ENCODE measurements around the gene NFASC.
A peak's percentile ranks its signal among the peaks of the same experiment; 100 is the strongest.

The NFASC gene

GRCh38 chr1:205044741-205045140, 174.1 kb downstream of the NFASC start:
- DNase-seq: no peak

DNA sequence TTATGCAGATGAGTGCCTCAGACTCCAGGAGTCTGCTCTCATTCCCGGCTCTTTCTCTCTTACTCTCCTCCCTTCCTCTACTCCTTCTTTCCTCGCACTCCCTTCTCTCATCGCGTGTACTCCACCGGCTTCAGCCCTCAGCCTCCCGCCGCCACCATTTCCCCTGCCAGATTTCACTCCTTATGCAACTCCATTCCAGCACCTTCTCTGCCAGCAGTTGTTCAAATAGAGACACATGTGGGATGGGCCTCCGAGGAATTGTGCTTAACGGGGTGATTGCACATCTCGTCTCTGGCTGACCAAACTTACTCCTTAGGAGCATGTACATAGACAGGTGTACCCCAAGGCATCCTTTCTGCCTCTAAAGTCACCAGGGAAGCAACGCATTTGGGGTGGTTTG, 174.5 kb downstream of the NFASC start:
- no peak for DNase-seq

- no peak for DNase-seq
These were observed 176.2 kb downstream of the NFASC start for GRCh38 chr1:205046870-205047269.

DNA sequence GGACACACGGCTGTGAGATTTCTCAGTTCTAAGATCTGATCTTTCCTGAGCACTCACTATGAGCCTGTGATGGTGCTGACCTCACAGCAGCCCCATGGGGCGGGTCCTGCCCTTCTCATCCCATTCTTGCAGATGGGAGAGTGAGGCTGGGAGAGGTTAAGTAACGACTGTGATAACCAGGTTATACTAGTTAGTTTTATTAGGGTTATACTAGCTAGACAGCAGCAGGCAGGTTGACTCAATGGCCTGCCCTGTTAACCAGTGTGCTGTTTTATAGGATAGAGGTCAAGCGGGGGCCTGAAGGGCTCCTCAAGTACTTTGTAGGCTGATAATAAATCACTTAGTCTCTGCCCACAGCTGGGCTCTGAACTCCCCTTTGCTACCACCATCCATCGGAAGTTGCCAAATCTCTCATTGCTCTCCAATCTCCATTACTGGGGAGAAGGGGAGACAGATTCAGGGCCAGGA, 177.1 kb downstream of the NFASC start:
- no peak for DNase-seq

GRCh38 chr1:205048382-205048781, 177.7 kb downstream of the NFASC start:
- no peak for DNase-seq

DNA sequence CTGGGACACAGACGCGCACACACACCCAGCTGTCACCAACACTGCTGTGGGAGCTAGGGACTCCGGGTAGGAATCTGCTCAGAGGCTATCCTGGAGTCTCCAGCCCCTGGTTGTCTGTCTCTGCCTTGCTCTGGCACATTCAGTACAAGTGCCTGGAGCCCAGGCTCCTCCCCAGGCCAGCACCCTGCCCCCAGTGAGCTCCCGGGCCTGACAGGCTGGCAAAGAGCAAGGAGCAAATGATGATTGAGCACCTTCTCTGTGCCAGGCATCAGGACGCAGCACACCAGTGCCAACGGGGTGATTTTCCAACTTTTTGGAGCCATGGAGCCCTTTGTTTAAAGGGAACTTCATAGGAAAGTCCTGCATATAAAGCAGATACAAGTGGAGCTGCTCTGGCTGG, 178.8 kb downstream of the NFASC start:
- DNase-seq: no peak

- DNase-seq: no peak
These were observed 182.0 kb downstream of the NFASC start for GRCh38 chr1:205052690-205053089.

DNA sequence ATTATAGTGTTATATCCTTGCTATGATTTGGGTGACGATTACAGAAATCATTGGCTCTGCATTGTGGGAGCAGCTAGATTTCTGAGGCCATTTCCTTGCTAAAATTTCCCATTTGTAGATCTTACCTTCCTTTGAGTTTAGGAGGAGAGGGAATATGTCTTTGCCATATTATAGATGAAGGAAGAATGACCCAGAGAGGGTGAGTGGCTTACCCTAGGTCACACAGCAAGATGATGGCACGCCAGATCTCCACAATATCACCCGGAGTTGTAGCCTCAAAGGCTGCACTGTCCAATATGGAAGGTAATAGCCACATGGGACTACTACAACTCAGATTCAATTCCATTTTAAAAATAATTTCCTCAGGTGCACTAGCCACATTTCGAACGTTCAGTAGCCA, 182.6 kb downstream of the NFASC start:
- DNase-seq: no peak

GRCh38 chr1:205054013-205054412, 183.4 kb downstream of the NFASC start:
- DNase-seq: no peak

- DNase-seq: no peak
These were observed 185.5 kb downstream of the NFASC start for GRCh38 chr1:205056188-205056611.

DNA sequence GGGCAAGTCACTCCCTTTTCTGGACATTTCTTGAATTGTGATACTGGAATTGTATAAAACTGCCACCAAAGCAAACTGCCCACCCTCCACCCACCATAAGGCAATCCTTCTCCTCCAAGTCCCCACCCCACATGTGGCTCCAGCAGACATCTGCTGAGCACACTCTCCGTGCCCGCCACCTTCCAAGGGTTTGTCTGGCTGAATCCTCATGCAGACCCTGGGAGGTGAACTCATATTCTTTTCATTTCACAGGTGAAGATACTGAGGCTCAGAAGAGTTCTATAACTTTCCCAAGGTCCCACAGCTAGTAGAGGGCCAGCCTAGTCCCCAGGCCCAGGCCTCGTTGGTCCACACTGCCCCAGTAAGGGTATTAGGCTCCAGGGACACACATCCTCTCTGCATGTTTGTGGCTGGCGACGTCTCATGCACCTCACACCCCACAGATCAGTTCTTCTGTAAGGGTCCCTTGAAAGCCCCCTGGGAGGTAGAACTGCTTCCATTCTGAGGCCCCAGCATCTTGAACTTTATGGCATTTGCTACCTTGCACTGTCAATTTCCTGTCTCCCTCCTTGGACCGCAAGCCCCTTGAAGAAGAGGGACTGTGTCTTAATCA, 186.4 kb downstream of the NFASC start:
- DNase-seq: no peak

DNA sequence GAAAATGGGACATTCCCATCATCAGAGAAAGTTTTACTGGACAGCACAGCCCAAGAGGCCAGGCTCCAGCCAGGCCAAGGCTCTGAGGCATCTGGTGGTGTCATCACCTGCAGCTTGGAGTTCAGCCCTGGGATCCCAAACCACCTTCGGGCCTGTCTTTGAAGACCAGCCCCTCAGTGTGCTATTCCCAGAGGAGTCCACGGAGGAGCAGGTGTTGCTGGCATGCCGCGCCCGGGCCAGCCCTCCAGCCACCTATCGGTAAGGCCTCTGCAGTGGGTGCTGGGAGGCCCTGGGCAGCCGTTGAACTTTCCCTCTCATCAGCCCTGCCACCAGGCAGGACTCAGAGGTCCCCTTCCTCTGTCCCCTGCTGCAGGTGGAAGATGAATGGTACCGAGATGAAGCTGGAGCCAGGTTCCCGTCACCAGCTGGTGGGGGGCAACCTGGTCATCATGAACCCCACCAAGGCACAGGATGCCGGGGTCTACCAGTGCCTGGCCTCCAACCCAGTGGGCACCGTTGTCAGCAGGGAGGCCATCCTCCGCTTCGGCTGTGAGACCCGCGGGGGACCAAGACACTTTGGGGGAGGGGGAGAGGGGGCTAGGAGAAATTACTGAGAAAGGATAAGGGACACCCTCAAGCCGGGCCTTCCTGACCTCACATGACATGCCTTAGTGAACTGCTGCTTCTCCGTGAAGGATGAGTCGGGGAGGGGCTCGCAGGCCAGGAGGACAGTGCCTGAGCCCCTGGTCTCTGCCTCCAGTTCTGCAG, 187.3 kb downstream of the NFASC start:
- DNase-seq: no peak

- no peak for DNase-seq
These were observed 188.2 kb downstream of the NFASC start for GRCh38 chr1:205058853-205059252.

- no peak for DNase-seq
These were observed 189.0 kb downstream of the NFASC start for GRCh38 chr1:205059660-205060059.

DNA sequence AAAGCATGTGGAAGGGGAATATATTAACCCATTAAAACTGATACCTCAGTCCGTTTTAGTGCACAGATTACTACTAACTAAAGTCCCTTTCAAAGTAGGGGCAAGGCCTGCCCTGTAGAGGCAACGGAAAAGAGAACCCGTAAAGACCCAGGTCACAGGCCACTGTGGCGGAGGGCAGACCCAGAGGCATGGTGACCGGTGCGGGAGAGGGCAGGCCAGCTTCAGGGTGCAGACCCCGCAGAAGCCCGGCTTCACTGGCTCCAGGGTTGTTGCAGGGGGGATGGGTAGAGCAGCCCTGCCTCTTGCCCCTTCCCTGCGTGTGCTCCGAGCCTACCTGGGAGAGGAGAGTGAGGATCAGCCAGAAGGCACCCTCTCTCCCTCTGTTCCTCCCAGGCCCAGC, 190.1 kb downstream of the NFASC start:
- DNase-seq: no peak

GRCh38 chr1:205061227-205061626, 190.6 kb downstream of the NFASC start:
- no peak for DNase-seq

DNA sequence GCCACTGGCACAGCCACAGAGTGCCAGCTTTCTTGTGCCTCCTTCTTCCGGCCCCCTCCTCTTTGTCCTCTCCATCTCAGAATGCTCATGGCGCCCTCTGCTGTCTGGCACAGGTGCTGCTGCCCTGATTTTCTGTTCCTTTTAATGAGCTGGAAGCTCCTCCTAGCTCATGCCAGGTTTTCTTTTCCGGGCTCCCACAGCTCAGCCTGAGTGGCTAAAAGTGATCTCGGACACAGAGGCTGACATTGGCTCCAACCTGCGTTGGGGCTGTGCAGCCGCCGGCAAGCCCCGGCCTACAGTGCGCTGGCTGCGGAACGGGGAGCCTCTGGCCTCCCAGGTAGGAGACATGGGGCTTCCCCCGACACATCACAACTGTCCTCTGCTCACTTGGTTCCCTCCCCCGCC, 191.0 kb downstream of the NFASC start:
- DNase-seq: peak; percentile 71

DNA sequence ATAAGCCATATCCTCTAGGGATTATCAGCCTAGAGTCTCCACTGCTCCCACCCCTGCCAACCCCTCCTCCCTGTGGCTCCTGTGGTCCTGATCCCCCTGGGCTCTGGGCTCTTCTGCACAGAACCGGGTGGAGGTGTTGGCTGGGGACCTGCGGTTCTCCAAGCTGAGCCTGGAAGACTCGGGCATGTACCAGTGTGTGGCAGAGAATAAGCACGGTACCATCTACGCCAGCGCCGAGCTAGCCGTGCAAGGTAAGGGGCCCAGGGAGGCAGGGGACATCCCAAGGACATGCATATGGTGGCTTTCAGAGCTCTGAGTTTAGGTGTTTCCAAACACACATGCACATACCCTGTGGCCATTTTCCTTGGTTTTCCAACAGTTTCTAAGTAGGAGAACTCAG, 191.7 kb downstream of the NFASC start:
- no peak for DNase-seq

GRCh38 chr1:205062895-205063294, 192.2 kb downstream of the NFASC start:
- DNase-seq: no peak

- no peak for DNase-seq
These were observed 193.6 kb downstream of the NFASC start for GRCh38 chr1:205064301-205064700.

GRCh38 chr1:205064741-205065316, 194.2 kb downstream of the NFASC start:
- no peak for DNase-seq

DNA sequence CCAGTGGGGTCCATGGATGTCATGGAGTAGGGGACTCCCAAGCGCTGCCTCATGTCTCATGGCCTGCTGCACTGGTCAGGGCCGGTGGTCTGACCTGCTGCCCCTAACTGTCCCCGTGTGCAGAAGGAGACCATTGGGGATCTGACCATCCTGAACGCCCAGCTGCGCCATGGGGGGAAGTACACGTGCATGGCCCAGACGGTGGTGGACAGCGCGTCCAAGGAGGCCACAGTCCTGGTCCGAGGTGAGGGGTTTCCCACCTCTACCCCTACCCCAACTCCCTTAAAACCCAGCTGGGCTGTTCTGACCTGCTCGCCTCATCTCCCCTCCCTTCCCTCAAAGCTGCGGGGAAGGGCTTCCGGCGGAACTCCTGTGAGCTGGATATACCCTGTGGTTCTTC, 195.0 kb downstream of the NFASC start:
- DNase-seq: no peak

GRCh38 chr1:205066141-205066818, 195.6 kb downstream of the NFASC start:
- peak; percentile 61 for DNase-seq

GRCh38 chr1:205067031-205067430, 196.4 kb downstream of the NFASC start:
- no peak for DNase-seq

All from hematopoietic multipotent progenitor cell treated with erythropoietin and hydrocortisone succinate and interleukin-3 and kit ligand, for 8 days (in vitro differentiated cells).